ENCODE results near the gene SLC25A19.

DNA sequence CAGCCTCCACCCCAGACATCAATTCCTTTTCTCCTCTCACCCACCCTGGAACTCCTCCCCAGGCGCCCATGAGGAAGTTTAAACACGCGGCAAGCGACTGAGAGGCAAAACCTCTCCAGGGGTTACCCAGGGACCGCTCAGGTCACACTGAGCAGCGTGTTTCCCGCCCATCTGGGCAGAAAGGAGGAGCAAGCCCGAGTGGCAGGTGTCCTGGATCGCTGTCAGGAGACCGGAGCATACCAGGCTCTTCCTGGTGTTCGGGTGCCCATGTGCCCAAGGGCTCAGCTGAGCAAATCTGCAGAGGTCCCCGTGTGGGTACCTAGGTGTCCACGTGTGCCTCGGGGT, 491 bp downstream of the SLC25A19 start:
- TF ChIP-seq YY1 (IDR thresholded peaks at IDR 0.05; ENCODE audit: low read depth, low read length) = no peak
- TF ChIP-seq POLR2A (IDR thresholded peaks at IDR 0.05; ENCODE audit: low read depth, low read length) = no peak
- no peak for TF ChIP-seq JUND (IDR thresholded peaks at IDR 0.05; ENCODE audit: low read depth, low read length)
- TF ChIP-seq EED (IDR thresholded peaks at IDR 0.05; ENCODE audit: low read depth) = no peak
- TF ChIP-seq, protein P1, sequence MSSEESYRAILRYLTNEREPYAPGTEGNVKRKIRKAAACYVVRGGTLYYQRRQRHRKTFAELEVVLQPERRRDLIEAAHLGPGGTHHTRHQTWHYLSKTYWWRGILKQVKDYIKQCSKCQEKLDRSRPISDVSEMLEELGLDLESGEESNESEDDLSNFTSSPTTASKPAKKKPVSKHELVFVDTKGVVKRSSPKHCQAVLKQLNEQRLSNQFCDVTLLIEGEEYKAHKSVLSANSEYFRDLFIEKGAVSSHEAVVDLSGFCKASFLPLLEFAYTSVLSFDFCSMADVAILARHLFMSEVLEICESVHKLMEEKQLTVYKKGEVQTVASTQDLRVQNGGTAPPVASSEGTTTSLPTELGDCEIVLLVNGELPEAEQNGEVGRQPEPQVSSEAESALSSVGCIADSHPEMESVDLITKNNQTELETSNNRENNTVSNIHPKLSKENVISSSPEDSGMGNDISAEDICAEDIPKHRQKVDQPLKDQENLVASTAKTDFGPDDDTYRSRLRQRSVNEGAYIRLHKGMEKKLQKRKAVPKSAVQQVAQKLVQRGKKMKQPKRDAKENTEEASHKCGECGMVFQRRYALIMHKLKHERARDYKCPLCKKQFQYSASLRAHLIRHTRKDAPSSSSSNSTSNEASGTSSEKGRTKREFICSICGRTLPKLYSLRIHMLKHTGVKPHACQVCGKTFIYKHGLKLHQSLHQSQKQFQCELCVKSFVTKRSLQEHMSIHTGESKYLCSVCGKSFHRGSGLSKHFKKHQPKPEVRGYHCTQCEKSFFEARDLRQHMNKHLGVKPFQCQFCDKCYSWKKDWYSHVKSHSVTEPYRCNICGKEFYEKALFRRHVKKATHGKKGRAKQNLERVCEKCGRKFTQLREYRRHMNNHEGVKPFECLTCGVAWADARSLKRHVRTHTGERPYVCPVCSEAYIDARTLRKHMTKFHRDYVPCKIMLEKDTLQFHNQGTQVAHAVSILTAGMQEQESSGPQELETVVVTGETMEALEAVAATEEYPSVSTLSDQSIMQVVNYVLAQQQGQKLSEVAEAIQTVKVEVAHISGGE (CRISPR knock-in tag; IDR thresholded peaks at IDR 0.05) = no peak
- TF ChIP-seq RAD21 (IDR thresholded peaks at IDR 0.05; ENCODE audit: insufficient read depth, low read depth, low read length) = no peak
- TF ChIP-seq CEBPB (IDR thresholded peaks at IDR 0.05; ENCODE audit: borderline replicate concordance in 1 of 2, low read depth in 2 of 2, low read length in 2 of 2) = no peak
- no peak for TF ChIP-seq SMC3 (IDR thresholded peaks at IDR 0.05; ENCODE audit: borderline replicate concordance, low read length)
- TF ChIP-seq, protein P2, sequence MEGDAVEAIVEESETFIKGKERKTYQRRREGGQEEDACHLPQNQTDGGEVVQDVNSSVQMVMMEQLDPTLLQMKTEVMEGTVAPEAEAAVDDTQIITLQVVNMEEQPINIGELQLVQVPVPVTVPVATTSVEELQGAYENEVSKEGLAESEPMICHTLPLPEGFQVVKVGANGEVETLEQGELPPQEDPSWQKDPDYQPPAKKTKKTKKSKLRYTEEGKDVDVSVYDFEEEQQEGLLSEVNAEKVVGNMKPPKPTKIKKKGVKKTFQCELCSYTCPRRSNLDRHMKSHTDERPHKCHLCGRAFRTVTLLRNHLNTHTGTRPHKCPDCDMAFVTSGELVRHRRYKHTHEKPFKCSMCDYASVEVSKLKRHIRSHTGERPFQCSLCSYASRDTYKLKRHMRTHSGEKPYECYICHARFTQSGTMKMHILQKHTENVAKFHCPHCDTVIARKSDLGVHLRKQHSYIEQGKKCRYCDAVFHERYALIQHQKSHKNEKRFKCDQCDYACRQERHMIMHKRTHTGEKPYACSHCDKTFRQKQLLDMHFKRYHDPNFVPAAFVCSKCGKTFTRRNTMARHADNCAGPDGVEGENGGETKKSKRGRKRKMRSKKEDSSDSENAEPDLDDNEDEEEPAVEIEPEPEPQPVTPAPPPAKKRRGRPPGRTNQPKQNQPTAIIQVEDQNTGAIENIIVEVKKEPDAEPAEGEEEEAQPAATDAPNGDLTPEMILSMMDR (IDR thresholded peaks at IDR 0.05 in 2 of 3, conservative IDR thresholded peaks at IDR 0.05 in 1 of 3; ENCODE audit: control insufficient read depth in 2 of 3, extremely low read depth in 1 of 3, insufficient read depth in 1 of 3, low read depth in 3 of 3, low read length in 3 of 3) = no peak
- no peak for TF ChIP-seq TAF1 (IDR thresholded peaks at IDR 0.05; ENCODE audit: borderline replicate concordance, low read depth, low read length)
- no peak for TF ChIP-seq KDM1A (IDR thresholded peaks at IDR 0.05; ENCODE audit: borderline replicate concordance)
- TF ChIP-seq, protein P3, sequence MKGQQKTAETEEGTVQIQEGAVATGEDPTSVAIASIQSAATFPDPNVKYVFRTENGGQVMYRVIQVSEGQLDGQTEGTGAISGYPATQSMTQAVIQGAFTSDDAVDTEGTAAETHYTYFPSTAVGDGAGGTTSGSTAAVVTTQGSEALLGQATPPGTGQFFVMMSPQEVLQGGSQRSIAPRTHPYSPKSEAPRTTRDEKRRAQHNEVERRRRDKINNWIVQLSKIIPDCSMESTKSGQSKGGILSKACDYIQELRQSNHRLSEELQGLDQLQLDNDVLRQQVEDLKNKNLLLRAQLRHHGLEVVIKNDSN (IDR thresholded peaks at IDR 0.05; ENCODE audit: borderline replicate concordance, extremely low read length, insufficient read depth, low read depth, low read length) = no peak

Measured in GM12878 (cell line).